ENCODE measurements around the gene PPP2R3B. TPM values are rescaled to one million over a fixed set of nuclear protein-coding genes. Genes with fewer than 3 reads are reported as not detected.

Gene PPP2R3B
- total RNA-seq, 2 experiments from 2014 or later: 12.1 to 14.0 TPM

GRCh38 chrX:313546-313945 lies 73.2 kb downstream of the PPP2R3B start:
- Mint-ChIP-seq H3K36me3 (ENCODE audit: low read depth) (peaks cover 48% of the 10 kb centered on the region), H3K4me1 (ENCODE audit: low read depth) (peaks cover 7% of the 10 kb centered on the region), H3K9me3 (no peaks in the 10 kb centered on the region), H3K4me3 (no peak overlapping the region), H3K27me3 (no peaks in the 10 kb centered on the region), H3K27ac (no peak overlapping the region)
- CTCF ChIA-PET: no interaction called here
- Histone ChIP-seq H3K9me3 (ENCODE audit: control insufficient read depth in 1 of 2, insufficient read depth in 1 of 2, low read length in 2 of 2) (peaks cover 0 to 16% of the 10 kb centered on the region in 2 experiments), H3K27ac (ENCODE audit: low read depth in 1 of 2, low read length in 2 of 2) (no peak overlapping the region), H3K4me3 (ENCODE audit: low read length) (no peak overlapping the region), H3K36me3 (ENCODE audit: insufficient read depth, low read length) (peaks cover 63% of the 10 kb centered on the region), H3K27me3 (ENCODE audit: control insufficient read depth in 1 of 2, insufficient read depth in 2 of 2, low read length in 2 of 2) (no peaks in the 10 kb centered on the region), H3K4me1 (ENCODE audit: insufficient read depth, low read length) (peaks cover 15% of the 10 kb centered on the region)
- POLR2A ChIA-PET: no interaction called here
- intact Hi-C loops (cut with DNase I, micrococcal nuclease): no loop called here
- DNase-seq (no peak), ATAC-seq (ENCODE audit: poor library complexity) (no peak)
- TF ChIP-seq CTCF (IDR thresholded peaks at IDR 0.05): no peak

GRCh38 chrX:312621-313331 lies 73.9 kb downstream of the PPP2R3B start:
- Mint-ChIP-seq H3K27ac (no peak overlapping the region), H3K9me3 (no peaks in the 10 kb centered on the region), H3K36me3 (ENCODE audit: low read depth) (peaks cover 48% of the 10 kb centered on the region), H3K27me3 (no peaks in the 10 kb centered on the region), H3K4me1 (ENCODE audit: low read depth) (peaks cover 2% of the 10 kb centered on the region), H3K4me3 (no peak overlapping the region)
- intact Hi-C loops (cut with DNase I, micrococcal nuclease): no loop called here
- peaks cover 15% of the 10 kb centered on the region for H3K4me1 ChIP-seq (ENCODE audit: insufficient read depth, low read length)
- peaks cover 0 to 17% of the 10 kb centered on the region in 2 experiments for H3K9me3 ChIP-seq (ENCODE audit: control insufficient read depth in 1 of 2, insufficient read depth in 1 of 2, low read length in 2 of 2)
- H3K27me3 ChIP-seq (ENCODE audit: control insufficient read depth in 1 of 2, insufficient read depth in 2 of 2, low read length in 2 of 2): no peaks in the 10 kb centered on the region
- H3K36me3 ChIP-seq (ENCODE audit: insufficient read depth, low read length): peaks cover 66% of the 10 kb centered on the region
- TF ChIP-seq CTCF (IDR thresholded peaks at IDR 0.05): no peak
- no peak for ATAC-seq (ENCODE audit: poor library complexity)
- POLR2A ChIA-PET: no interaction called here
- no peak overlapping the region for H3K27ac ChIP-seq (ENCODE audit: low read depth in 1 of 2, low read length in 2 of 2)
- no peak for DNase-seq
- CTCF ChIA-PET: no interaction called here
- H3K4me3 ChIP-seq (ENCODE audit: low read length): no peak overlapping the region

- Mint-ChIP-seq H3K4me3 (no peak overlapping the region), H3K9me3 (no peaks in the 10 kb centered on the region), H3K27ac (no peak overlapping the region), H3K36me3 (ENCODE audit: low read depth) (peaks cover 53% of the 10 kb centered on the region), H3K27me3 (no peaks in the 10 kb centered on the region), H3K4me1 (ENCODE audit: low read depth) (no peaks in the 10 kb centered on the region)
- ChIA-PET POLR2A (no interaction called here), CTCF (no interaction called here)
- TF ChIP-seq CTCF (IDR thresholded peaks at IDR 0.05): no peak
- ATAC-seq (ENCODE audit: poor library complexity): peak; percentile 10
- no peaks in the 10 kb centered on the region for H3K27me3 ChIP-seq (ENCODE audit: control insufficient read depth in 1 of 2, insufficient read depth in 2 of 2, low read length in 2 of 2)
- H3K9me3 ChIP-seq (ENCODE audit: control insufficient read depth in 1 of 2, insufficient read depth in 1 of 2, low read length in 2 of 2): peaks cover 0 to 15% of the 10 kb centered on the region in 2 experiments
- H3K4me3 ChIP-seq (ENCODE audit: low read length): no peak overlapping the region
- no peak overlapping the region for H3K27ac ChIP-seq (ENCODE audit: low read depth in 1 of 2, low read length in 2 of 2)
- intact Hi-C loops (cut with DNase I, micrococcal nuclease): no loop called here
- DNase-seq: peak in 1 of 14 experiments; percentile 26
- H3K36me3 ChIP-seq (ENCODE audit: insufficient read depth, low read length): peaks cover 70% of the 10 kb centered on the region
- H3K4me1 ChIP-seq (ENCODE audit: insufficient read depth, low read length): peaks cover 4% of the 10 kb centered on the region
Measured at GRCh38 chrX:311156-312129, 75.3 kb downstream of the PPP2R3B start.
